C4-2B (cell line): ENCODE measurements around the gene TALDO1.

ENCODE experiments used
- CTCF ChIP-seq: fragments of 450-650 bp; conservative IDR thresholded peaks from 2 replicates; pipeline ENCODE4 v1.5.1; 2017; ENCODE audit warnings: mild to moderate bottlenecking
- ZFX ChIP-seq: fragments of 450-650 bp; IDR thresholded peaks from 2 replicates; pipeline ENCODE4 v1.6.1; 2017

GRCh38 chr11:813072-813455, 65.8 kb downstream of the TALDO1 start:
- no peak for TF ChIP-seq CTCF
- TF ChIP-seq ZFX: no peak
